H1 (cell line): ENCODE results near the gene TARP.

ENCODE experiments used
- CTCF ChIA-PET: fragments of 300-600 bp; sonication (Branson Sonifier 250); formaldehyde crosslinking; loops from one replicate; lab custom pipeline; 2021; ENCODE audit not compliant: partially characterized antibody; lab: Charles Lee
- POLR2A ChIA-PET: fragments of 300-600 bp; sonication (Branson Sonifier 250); formaldehyde crosslinking; loops from one replicate; lab custom pipeline; 2021; ENCODE audit warnings: inconsistent platforms; ENCODE audit not compliant: partially characterized antibody; lab: Charles Lee
- DNase-seq, 2 experiments: peaks; one replicate each; pipeline versions ENCODE4 v3.0.0 to v3.0.0-alpha.2; 2010 to 2022; ENCODE audit warnings: low spot score in 2 of 2, low read depth in 1 of 2, mixed read lengths in 1 of 2
- FAIRE-seq: peaks from 2 replicates; lab custom pipeline; 2011; peaks lifted over from hg19 to GRCh38; lab: Jason Lieb, UNC
- H2AFZ ChIP-seq: 2 replicates; pipeline ENCODE4 v1.8.1; 2012; ENCODE audit warnings: low read length, inconsistent platforms
- H2AK5ac ChIP-seq: 2 replicates; pipeline ENCODE4 v1.6.1; 2013; ENCODE audit warnings: low read depth, low read length
- H2BK120ac ChIP-seq: replicated peaks from 2 replicates; pipeline ENCODE3; 2013; ENCODE audit warnings: low read depth, low read length, inconsistent platforms
- H2BK12ac ChIP-seq: 2 replicates; pipeline ENCODE4 v1.6.1; 2013; ENCODE audit warnings: low read depth, low read length
- H2BK15ac ChIP-seq: 2 replicates; pipeline ENCODE4 v1.6.1; 2013; ENCODE audit warnings: low read length
- H2BK20ac ChIP-seq: 2 replicates; pipeline ENCODE4 v1.6.1; 2013; ENCODE audit warnings: low read length
- H2BK5ac ChIP-seq: 2 replicates; pipeline ENCODE4 v1.6.1; 2013; ENCODE audit warnings: low read depth, low read length
- H3K14ac ChIP-seq: 2 replicates; pipeline ENCODE4 v1.6.1; 2013; ENCODE audit warnings: inconsistent platforms; ENCODE audit not compliant: insufficient read length
- H3K18ac ChIP-seq: 2 replicates; pipeline ENCODE4 v1.6.1; 2013; ENCODE audit warnings: low read length; ENCODE audit errors: extremely low read depth
- H3K23ac ChIP-seq: 2 replicates; pipeline ENCODE4 v1.6.1; 2013; ENCODE audit warnings: inconsistent platforms; ENCODE audit not compliant: insufficient read length
- H3K23me2 ChIP-seq: 2 replicates; pipeline ENCODE4 v1.6.1; 2013; ENCODE audit warnings: low read depth, low read length
- H3K27ac ChIP-seq: 2 replicates; pipeline ENCODE4 v1.6.1; 2011; ENCODE audit warnings: low read depth, low read length, inconsistent platforms
- H3K27me3 ChIP-seq, 4 experiments: replicated peaks in 1 of 4; 1 replicate in 1 of 4; 2 replicates in 3 of 4; pipeline versions ENCODE4 v1.6.1 to v1.8.1; 2011 to 2013; ENCODE audit warnings: low read length in 3 of 4, mild to moderate bottlenecking in 3 of 4, inconsistent platforms in 2 of 4, mixed read lengths in 2 of 4, moderate library complexity in 1 of 4; ENCODE audit not compliant: control insufficient read depth in 3 of 4, insufficient read depth in 3 of 4; ENCODE audit errors: extremely low read depth in 1 of 4
- H3K36me3 ChIP-seq, 4 experiments: 2 replicates each; pipeline versions ENCODE4 v1.6.1 to v1.8.1; 2011 to 2013; ENCODE audit warnings: mild to moderate bottlenecking in 4 of 4, low read length in 3 of 4, moderate library complexity in 2 of 4, control low read depth in 1 of 4, inconsistent platforms in 1 of 4; ENCODE audit not compliant: insufficient read depth in 4 of 4, control insufficient read depth in 2 of 4
- H3K4ac ChIP-seq: replicated peaks from 2 replicates; pipeline ENCODE3; 2013; ENCODE audit warnings: low read length, low read depth, mixed read lengths, inconsistent platforms; ENCODE audit not compliant: insufficient read length
- H3K4me1 ChIP-seq, 4 experiments: replicated peaks in 1 of 4; 1 replicate in 1 of 4; 2 replicates in 3 of 4; pipeline versions ENCODE4 v1.6.1 to v1.8.1; 2011 to 2013; ENCODE audit warnings: low read length in 3 of 4, inconsistent platforms in 2 of 4, mixed read lengths in 1 of 4; ENCODE audit not compliant: insufficient read depth in 4 of 4, control insufficient read depth in 3 of 4
- H3K4me2 ChIP-seq, 2 experiments: 2 replicates each; pipeline versions ENCODE4 v1.6.1 to v1.8.1; 2011 to 2013; ENCODE audit warnings: low read depth in 2 of 2, low read length in 2 of 2, control low read depth in 1 of 2, inconsistent platforms in 1 of 2, mild to moderate bottlenecking in 1 of 2; ENCODE audit not compliant: insufficient read depth in 1 of 2
- H3K4me3 ChIP-seq, 4 experiments: fragments of 200-600, 300-600 bp in 1 of 4; sonication (generic), shearing (Covaris generic), sonication (Bioruptor Twin) in 1 of 4; 2 replicates each; pipeline versions ENCODE4 v1.5.1 to v1.8.1; 2011 to 2016; ENCODE audit warnings: low read length in 4 of 4, low read depth in 3 of 4, control low read depth in 2 of 4, inconsistent platforms in 2 of 4, mild to moderate bottlenecking in 2 of 4, mixed read lengths in 1 of 4, moderate library complexity in 1 of 4; ENCODE audit not compliant: insufficient read depth in 2 of 4; ENCODE audit errors: extremely low read depth in 1 of 4
- H3K56ac ChIP-seq: replicated peaks from 2 replicates; pipeline ENCODE3; 2013; ENCODE audit warnings: low read depth, mild to moderate bottlenecking, mixed read lengths, low read length, inconsistent platforms; ENCODE audit not compliant: insufficient read length
- H3K79me1 ChIP-seq: 2 replicates; pipeline ENCODE4 v1.6.1; 2013; ENCODE audit warnings: low read depth, low read length, control low read depth
- H3K79me2 ChIP-seq, 2 experiments: 2 replicates each; pipeline versions ENCODE4 v1.6.1 to v1.8.1; 2012 to 2013; ENCODE audit warnings: low read length in 2 of 2, mild to moderate bottlenecking in 2 of 2, inconsistent platforms in 1 of 2; ENCODE audit not compliant: insufficient read depth in 2 of 2, control insufficient read depth in 1 of 2
- H3K9ac ChIP-seq, 4 experiments: replicated peaks in 1 of 4; 1 replicate in 1 of 4; 2 replicates in 3 of 4; pipeline versions ENCODE4 v1.6.1 to v1.8.1; 2011 to 2013; ENCODE audit warnings: low read depth in 3 of 4, low read length in 3 of 4, control low read depth in 2 of 4, mild to moderate bottlenecking in 2 of 4, moderate library complexity in 2 of 4, inconsistent platforms in 1 of 4; ENCODE audit errors: extremely low read depth in 1 of 4
- H3K9me3 ChIP-seq, 2 experiments: 2 replicates each; pipeline versions ENCODE4 v1.6.1 to v1.8.1; 2012 to 2013; ENCODE audit warnings: mild to moderate bottlenecking in 2 of 2, moderate library complexity in 2 of 2, control low read depth in 1 of 2, inconsistent platforms in 1 of 2, low read depth in 1 of 2, low read length in 1 of 2, mixed read lengths in 1 of 2; ENCODE audit not compliant: insufficient read depth in 2 of 2
- H4K20me1 ChIP-seq, 2 experiments: replicated peaks in 1 of 2; 2 replicates each; pipeline versions ENCODE3 to v1.8.1; 2011 to 2013; ENCODE audit warnings: inconsistent platforms in 2 of 2, low read length in 2 of 2, mild to moderate bottlenecking in 1 of 2; ENCODE audit not compliant: insufficient read depth in 2 of 2, control insufficient read depth in 1 of 2
- H4K5ac ChIP-seq: 2 replicates; pipeline ENCODE4 v1.6.1; 2013; ENCODE audit warnings: low read length, low read depth, mixed read lengths, inconsistent platforms; ENCODE audit not compliant: insufficient read length
- H4K8ac ChIP-seq: 2 replicates; pipeline ENCODE4 v1.8.0; 2013; ENCODE audit warnings: mild to moderate bottlenecking, moderate library complexity, low read length, inconsistent platforms; ENCODE audit not compliant: insufficient read depth; ENCODE audit errors: extremely low read depth
- H4K91ac ChIP-seq: replicated peaks from 2 replicates; pipeline ENCODE3; 2013; ENCODE audit warnings: low read length, mixed read lengths, inconsistent platforms; ENCODE audit not compliant: insufficient read length
- RNF2 ChIP-seq: fragments of 200-900, 300-1000 bp; sonication (generic); IDR thresholded peaks from 2 replicates; pipeline ENCODE4 v1.7.1; 2016; ENCODE audit warnings: borderline replicate concordance, low read depth, mild to moderate bottlenecking, antibody characterized with exemption, low read length; ENCODE audit not compliant: poor library complexity, severe bottlenecking; ENCODE audit errors: missing control alignments
- SIRT6 ChIP-seq: IDR thresholded peaks from one replicate; pipeline ENCODE4 v1.7.1; 2012; ENCODE audit warnings: low read length, inconsistent platforms
- SIX5 ChIP-seq: IDR thresholded peaks from 2 replicates; pipeline ENCODE4 v1.6.1; 2011; ENCODE audit warnings: mild to moderate bottlenecking, low read depth, low read length
- WGBS, 2 experiments: shearing (Covaris generic) in 1 of 2; methylation state at CpG; one replicate each; pipeline versions ENCODE4 v1.1.6 to v1.1.7; 2013 to 2015; ENCODE audit warnings: low lambda C conversion rate in 2 of 2, mixed read lengths in 2 of 2, inconsistent platforms in 1 of 2, low coverage in 1 of 2, missing lambda C conversion rate in 1 of 2; ENCODE audit not compliant: insufficient replicate concordance in 2 of 2, insufficient coverage in 1 of 2, insufficient read length in 1 of 2; ENCODE audit errors: extremely low coverage in 1 of 2, missing lambda C conversion rate in 1 of 2; 5-methylcytosine and 5-hydroxymethylcytosine counted together

The TARP gene

GRCh38 chr7:38245409-38245977 lies 27.9 kb downstream of the TARP start:
- H4K20me1 ChIP-seq, result no peaks in the 10 kb centered on the region
- H3K27me3 ChIP-seq, result peaks cover 0 to 1% (median 0%) of the 10 kb centered on the region in 4 experiments; a peak in 1 of 7 replicates
- no peaks in the 10 kb centered on the region; the same call in 1 of the 2 replicates for H3K23me2 ChIP-seq
- H2AFZ ChIP-seq, result no peak overlapping the region
- CTCF ChIA-PET, result interaction anchor here (1.0 kb wide), 1 partner anchor 344 kb away, joined by 3 read pairs; no protein-coding TSS in a partner anchor
- DNase-seq (no peak), FAIRE-seq (no peak)
- H2BK20ac ChIP-seq, result no peak overlapping the region
- H3K9me3 ChIP-seq, result no peaks in the 10 kb centered on the region
- no peak overlapping the region for H3K23ac ChIP-seq
- no peak overlapping the region for H3K4me3 ChIP-seq
- no peak overlapping the region for H3K9ac ChIP-seq
- H3K4me2 ChIP-seq, result no peak overlapping the region
- H3K79me2 ChIP-seq, result no peaks in the 10 kb centered on the region
- H3K36me3 ChIP-seq, result no peaks in the 10 kb centered on the region
- H2BK12ac ChIP-seq, result no peak overlapping the region
- H4K91ac ChIP-seq, result no peak overlapping the region
- no peak overlapping the region for H4K8ac ChIP-seq
- no peak overlapping the region for H2BK120ac ChIP-seq
- H2BK5ac ChIP-seq, result no peak overlapping the region
- 86% methylated on average over 3 of the region's 3 CpGs; no CpG with 5 or more reads in 1 of the 2 experiments for WGBS, 2 experiments
- no peak overlapping the region for H2AK5ac ChIP-seq
- H3K14ac ChIP-seq, result no peak overlapping the region
- no peak overlapping the region for H3K27ac ChIP-seq
- no peak overlapping the region for H3K4ac ChIP-seq
- POLR2A ChIA-PET, result no interaction called here
- no peak overlapping the region for H3K56ac ChIP-seq
- H3K79me1 ChIP-seq, result no peaks in the 10 kb centered on the region
- no peak overlapping the region for H3K18ac ChIP-seq
- H2BK15ac ChIP-seq, result no peak overlapping the region
- no peaks in the 10 kb centered on the region for H3K4me1 ChIP-seq
- H4K5ac ChIP-seq, result no peak overlapping the region
- TF ChIP-seq RNF2, result no peak
- TF ChIP-seq SIX5, result no peak
- no peak for TF ChIP-seq SIRT6
